SK-N-MC (cell line): ENCODE results near the gene CENPL.

Experiments
- EZH2 ChIP-seq: fragments of 200-600 bp; sonication (generic); IDR thresholded peaks from one replicate; pipeline ENCODE4 v1.6.1; 2017; ENCODE audit warnings: antibody characterized with exemption
- FOXP2 ChIP-seq: optimal IDR thresholded peaks from 2 replicates; pipeline ENCODE3; 2011; ENCODE audit warnings: mild to moderate bottlenecking, moderate library complexity; ENCODE audit not compliant: insufficient read depth; ENCODE audit errors: extremely low read length, control extremely low read depth
- POLR2AphosphoS5 ChIP-seq: IDR thresholded peaks from 2 replicates; pipeline ENCODE4 v1.6.1; 2012; ENCODE audit warnings: mild to moderate bottlenecking, low read depth, low read length, borderline replicate concordance

DNA sequence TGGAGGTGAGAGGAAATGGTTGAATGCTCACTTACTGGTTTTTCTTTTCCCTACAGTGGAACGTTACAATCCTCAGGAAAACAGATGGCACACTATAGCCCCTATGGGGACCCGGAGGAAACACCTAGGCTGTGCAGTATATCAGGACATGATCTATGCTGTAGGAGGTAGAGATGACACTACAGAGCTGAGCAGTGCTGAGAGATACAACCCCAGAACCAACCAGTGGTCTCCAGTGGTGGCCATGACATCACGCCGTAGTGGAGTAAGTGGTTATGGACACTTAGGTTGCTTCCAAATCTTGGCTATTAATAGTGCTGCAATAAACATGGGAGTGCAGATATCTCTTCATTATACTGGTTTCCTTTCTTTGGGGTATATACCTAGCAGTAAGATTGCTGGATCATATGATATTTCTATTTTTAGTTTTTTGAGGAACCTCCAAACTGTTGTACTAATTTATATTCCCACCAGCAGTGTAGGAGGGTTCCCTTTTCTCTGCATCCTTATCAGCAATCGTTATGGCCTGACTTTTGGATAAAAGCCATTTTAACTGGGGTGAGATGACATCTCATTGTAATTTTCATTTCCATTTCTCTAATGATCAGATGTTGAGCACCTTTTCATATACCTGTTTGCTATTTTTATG, 49.0 kb downstream of the CENPL start:
- TF ChIP-seq EZH2: no peak
- TF ChIP-seq POLR2AphosphoS5: no peak
- TF ChIP-seq FOXP2: no peak
